GM19043 (cell line): ENCODE measurements around the gene CTBP1.
A peak's percentile ranks its signal among the peaks of the same experiment; 100 is the strongest.

Source experiments
- ATAC-seq: cut with Tn5 transposase; IDR thresholded peaks from one replicate; pipeline ENCODE4 v1.9.1; 2021; ENCODE audit warnings: low read depth; ENCODE audit not compliant: unreplicated experiment

CTBP1 gene

GRCh38 chr4:1178300-1179088 lies 70.4 kb downstream of the CTBP1 start:
- no peak for ATAC-seq

GRCh38 chr4:1177274-1178141 lies 71.4 kb downstream of the CTBP1 start:
- no peak for ATAC-seq

GRCh38 chr4:1176398-1177273 lies 72.3 kb downstream of the CTBP1 start:
- no peak for ATAC-seq

GRCh38 chr4:1175635-1176229 lies 73.2 kb downstream of the CTBP1 start:
- ATAC-seq = no peak

GRCh38 chr4:1174941-1175634 lies 73.8 kb downstream of the CTBP1 start:
- no peak for ATAC-seq

- ATAC-seq = no peak
Measured at GRCh38 chr4:1172971-1173757, 75.8 kb downstream of the CTBP1 start.

- no peak for ATAC-seq
Measured at GRCh38 chr4:1172228-1172851, 76.6 kb downstream of the CTBP1 start, which contains the start of gene SPON2. Gene SPON2 (minus strand): TSS chr4:1172583.

- no peak for ATAC-seq
Measured at GRCh38 chr4:1171311-1172227, 77.4 kb downstream of the CTBP1 start.

GRCh38 chr4:1170976-1171310 lies 78.0 kb downstream of the CTBP1 start:
- ATAC-seq = no peak

- ATAC-seq = no peak
Measured at GRCh38 chr4:1170156-1170975, 78.6 kb downstream of the CTBP1 start.

- ATAC-seq = no peak
Measured at GRCh38 chr4:1169691-1170096, 79.2 kb downstream of the CTBP1 start.

- ATAC-seq = no peak
Measured at GRCh38 chr4:1169171-1169671, 79.7 kb downstream of the CTBP1 start.

- no peak for ATAC-seq
Measured at GRCh38 chr4:1168191-1169101, 80.5 kb downstream of the CTBP1 start.

GRCh38 chr4:1167244-1167949 lies 81.5 kb downstream of the CTBP1 start:
- peak; percentile 76 for ATAC-seq
